Endometrial microvascular endothelial cells (primary cell): ENCODE results near the gene OR5H6. TPM values are rescaled to one million over a fixed set of nuclear protein-coding genes. Genes with fewer than 3 reads are reported as not detected.

Source experiments
- total RNA-seq: library from RNA; depleted of rRNA; stranded (reverse); fragments of >200 nt; gene quantifications from one replicate; pipeline ENCODE4 v1.2.3, GENCODE V29; 2015; ENCODE audit errors: inconsistent ontology term

Gene OR5H6
- total RNA-seq, 1 donor from 2014 or later: not detected

Other genes starting within 250 kb of the OR5H6 start
- not detected for gene GABRR3, start 228.9 kb upstream of the OR5H6 start, total RNA-seq
- not detected for gene OR5AC2, start 177.1 kb upstream of the OR5H6 start, total RNA-seq
- not detected for gene OR5H1, start 133.5 kb upstream of the OR5H6 start, total RNA-seq
- gene OR5H14, start 116.8 kb upstream of the OR5H6 start, total RNA-seq: not detected
- gene OR5H15, start 97.5 kb upstream of the OR5H6 start, total RNA-seq: not detected
- gene OR5H2, start 18.3 kb downstream of the OR5H6 start, total RNA-seq: not detected
- not detected for gene OR5K4, start 89.6 kb downstream of the OR5H6 start, total RNA-seq
- not detected for gene OR5K3, start 126.4 kb downstream of the OR5H6 start, total RNA-seq
- gene OR5K1, start 199.0 kb downstream of the OR5H6 start, total RNA-seq: not detected
- not detected for gene OR5K2, start 233.4 kb downstream of the OR5H6 start, total RNA-seq